Measurements from ENCODE around the gene CACNA1H.

GRCh38 chr16:1213796-1214372, 61.0 kb downstream of the CACNA1H start:
- no peak for TF ChIP-seq CTCF (IDR thresholded peaks at IDR 0.05; ENCODE audit: low read depth, low read length, poor library complexity, severe bottlenecking)
- no peak for TF ChIP-seq EZH2phosphoT487 (IDR thresholded peaks at IDR 0.05; ENCODE audit: borderline replicate concordance, low read length)

Data from DOHH2 (cell line).